GM13976 (cell line): ENCODE results near the gene LTC4S.

ENCODE experiments used
- DNase-seq: peaks from one replicate; pipeline ENCODE4 v3.0.0; 2012; ENCODE audit warnings: low spot score
- in situ Hi-C: fragments of 300-500 bp; cut with MboI; formaldehyde crosslinking; loops from one replicate; pipeline ENCODE4 v1.12.0; 2022; ENCODE audit warnings: low sequenced_read_pairs, mixed read lengths, inconsistent platforms; ENCODE audit not compliant: unreplicated experiment
- TF ChIP-seq, protein P1 (sequence below): IDR thresholded peaks from 2 replicates; pipeline ENCODE4 v1.5.1; 2012; ENCODE audit warnings: borderline replicate concordance, mild to moderate bottlenecking; ENCODE audit not compliant: insufficient read depth; ENCODE audit errors: extremely low read depth, missing control alignments, control extremely low read depth

Gene LTC4S

DNA sequence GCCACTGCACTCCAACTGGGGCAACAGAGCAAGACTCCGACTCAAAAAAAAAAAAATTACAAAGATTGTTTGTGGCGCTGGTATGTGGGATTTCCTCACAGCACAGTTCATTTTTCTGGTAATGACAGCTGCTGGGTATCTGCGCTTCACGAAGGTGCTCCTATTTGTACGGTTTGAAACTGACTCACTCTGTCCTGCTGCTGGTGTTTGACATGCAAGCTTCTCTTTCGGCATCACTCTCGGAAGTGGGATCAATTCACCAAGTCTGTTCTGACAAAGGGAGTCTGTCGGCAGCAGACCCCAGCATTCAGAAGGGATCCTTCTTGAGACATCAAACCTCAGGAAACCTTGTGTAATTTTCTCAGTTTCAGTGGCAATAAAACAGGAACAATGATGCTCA lies 34.8 kb upstream of the LTC4S start:
- no peak for DNase-seq
- TF ChIP-seq, protein P1, sequence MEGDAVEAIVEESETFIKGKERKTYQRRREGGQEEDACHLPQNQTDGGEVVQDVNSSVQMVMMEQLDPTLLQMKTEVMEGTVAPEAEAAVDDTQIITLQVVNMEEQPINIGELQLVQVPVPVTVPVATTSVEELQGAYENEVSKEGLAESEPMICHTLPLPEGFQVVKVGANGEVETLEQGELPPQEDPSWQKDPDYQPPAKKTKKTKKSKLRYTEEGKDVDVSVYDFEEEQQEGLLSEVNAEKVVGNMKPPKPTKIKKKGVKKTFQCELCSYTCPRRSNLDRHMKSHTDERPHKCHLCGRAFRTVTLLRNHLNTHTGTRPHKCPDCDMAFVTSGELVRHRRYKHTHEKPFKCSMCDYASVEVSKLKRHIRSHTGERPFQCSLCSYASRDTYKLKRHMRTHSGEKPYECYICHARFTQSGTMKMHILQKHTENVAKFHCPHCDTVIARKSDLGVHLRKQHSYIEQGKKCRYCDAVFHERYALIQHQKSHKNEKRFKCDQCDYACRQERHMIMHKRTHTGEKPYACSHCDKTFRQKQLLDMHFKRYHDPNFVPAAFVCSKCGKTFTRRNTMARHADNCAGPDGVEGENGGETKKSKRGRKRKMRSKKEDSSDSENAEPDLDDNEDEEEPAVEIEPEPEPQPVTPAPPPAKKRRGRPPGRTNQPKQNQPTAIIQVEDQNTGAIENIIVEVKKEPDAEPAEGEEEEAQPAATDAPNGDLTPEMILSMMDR, result no peak
- in situ Hi-C loops, result no loop called here

DNA sequence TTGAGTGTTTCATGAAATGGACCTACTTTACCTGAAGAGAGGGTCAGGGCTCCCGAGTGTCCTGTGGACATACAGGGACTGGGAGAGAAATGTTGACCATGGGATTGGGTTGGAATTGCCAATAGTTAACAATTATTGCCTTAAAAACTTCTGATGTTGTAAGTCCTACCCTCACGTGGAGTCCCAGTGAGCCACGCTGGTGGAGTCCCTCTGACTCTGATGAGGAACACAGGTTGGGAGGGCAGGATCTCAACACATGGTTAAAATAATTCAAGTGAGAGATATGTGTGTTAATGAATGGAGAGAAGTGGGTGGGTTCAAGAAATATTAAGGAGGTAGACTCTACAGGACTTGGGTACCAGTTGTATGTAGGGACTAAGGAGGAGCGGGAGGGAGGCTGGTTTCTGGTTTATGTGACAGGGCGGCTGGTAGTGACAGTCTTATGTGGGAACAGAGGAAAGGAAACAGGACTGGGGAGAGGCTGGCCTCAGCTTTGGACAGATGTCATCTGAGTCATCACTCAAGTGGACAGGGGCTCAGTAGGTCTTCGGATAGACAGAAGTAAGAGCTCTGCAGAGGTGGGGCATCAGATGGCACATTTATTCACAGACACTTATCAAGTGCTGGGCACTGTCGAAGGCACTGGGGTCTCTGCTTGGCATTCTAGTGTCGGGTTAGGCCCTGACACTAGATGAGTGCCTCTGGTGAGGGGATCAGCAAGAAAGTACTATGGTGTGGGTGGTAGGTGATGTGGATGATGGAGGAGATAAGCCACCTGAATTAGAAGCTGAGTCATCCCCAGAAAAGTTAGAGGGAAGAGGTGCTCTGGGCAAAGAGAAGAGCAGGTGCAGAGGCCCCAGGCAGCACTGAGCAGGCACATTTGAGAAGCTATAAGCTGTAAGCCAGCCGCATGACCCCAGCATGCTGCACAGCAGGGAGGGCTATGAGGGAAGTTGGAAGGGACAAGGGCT lies 33.9 kb upstream of the LTC4S start:
- in situ Hi-C loops, result no loop called here
- peak; percentile 67 for DNase-seq
- TF ChIP-seq, protein P1, result no peak

DNA sequence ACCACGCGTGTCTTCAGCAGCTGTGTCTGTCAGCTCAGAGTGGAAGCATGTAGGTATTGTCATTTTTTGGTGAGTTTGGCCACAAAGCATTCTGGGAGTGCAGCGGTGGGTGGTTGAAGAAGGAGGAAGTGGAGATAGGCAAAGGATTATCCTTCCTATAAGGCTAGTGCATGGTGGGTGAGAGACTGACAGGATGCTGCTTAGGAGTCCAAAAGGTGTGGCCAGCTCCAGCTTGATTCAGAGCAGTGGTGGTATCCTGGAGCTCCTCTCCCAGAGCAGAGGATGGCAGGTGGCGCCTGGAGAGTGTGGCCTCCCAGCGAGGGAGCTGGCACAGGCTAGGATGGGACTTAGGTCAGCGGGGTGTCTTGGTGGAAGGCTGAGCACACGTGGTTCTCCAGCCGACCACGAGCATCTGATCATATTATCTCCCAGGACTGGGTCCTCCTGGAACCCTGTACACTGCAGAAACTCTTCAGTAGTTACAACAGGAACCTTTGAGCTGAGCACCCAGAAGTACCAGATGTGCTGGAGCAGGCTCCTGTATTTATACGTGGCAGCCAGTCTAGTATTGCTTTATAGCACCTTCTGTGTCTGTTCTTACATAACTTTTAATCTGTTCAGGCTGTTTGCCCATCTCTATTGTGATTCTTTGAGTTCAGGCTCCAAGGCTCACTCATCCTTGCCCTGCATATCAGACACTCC lies 31.6 kb upstream of the LTC4S start:
- in situ Hi-C loops, result no loop called here
- TF ChIP-seq, protein P1, result no peak

DNA sequence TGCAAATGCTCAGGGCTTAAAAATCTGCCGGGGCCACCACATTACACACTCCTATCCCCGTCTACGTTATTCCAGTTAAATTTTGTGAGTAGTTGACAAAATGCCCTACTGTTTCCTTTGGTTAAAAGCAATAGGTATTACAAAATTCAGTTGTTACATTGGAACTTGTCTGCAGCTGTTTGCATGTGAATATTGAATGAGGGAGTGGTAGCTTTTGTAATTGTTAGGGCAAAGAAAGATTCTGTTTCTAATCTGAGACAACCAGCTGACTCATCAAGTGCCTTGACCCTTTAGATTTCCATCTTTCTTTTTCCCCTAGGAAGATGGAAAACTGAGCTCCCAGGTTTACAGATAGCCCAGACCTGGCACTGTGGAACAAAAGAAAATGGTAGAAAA lies 31.0 kb upstream of the LTC4S start:
- no peak for DNase-seq
- in situ Hi-C loops, result no loop called here
- TF ChIP-seq, protein P1, result no peak

More for the DNA sequence above, 31.6 kb upstream of the LTC4S start:
- peak; percentile 55 for DNase-seq

- DNase-seq, result peak; percentile 79
- in situ Hi-C loops, result no loop called here
- TF ChIP-seq, protein P1, result peak; percentile 80
These were observed 30.4 kb upstream of the LTC4S start for GRCh38 chr5:179763215-179763945.

DNA sequence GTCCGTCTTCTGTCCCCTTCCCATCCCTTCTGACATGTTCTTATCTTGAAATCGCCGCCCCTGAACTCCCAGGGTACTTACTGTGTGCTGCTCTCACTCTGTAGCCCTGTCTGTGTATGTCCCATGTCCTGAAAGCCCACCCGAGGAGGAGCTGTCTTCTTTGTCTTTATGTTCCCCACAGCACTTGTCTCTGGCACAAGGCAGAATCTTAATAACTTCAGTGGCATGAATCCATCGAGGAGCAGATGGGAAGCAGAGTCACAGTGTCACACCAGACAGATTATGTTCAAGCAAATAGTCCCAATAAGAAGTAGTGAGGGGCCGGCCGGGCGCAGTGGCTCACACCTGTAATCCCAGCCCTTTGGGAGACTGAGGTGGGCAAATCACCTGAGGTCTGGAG lies 29.7 kb upstream of the LTC4S start:
- in situ Hi-C loops, result no loop called here
- no peak for DNase-seq
- TF ChIP-seq, protein P1, result no peak
